Measurements from ENCODE around the gene STAB1.
"Not testable (repeated sequence)": the region's sequence is repeated elsewhere in the genome, so short reads cannot be mapped to it uniquely, and the experiment has no call there.

The STAB1 gene

GRCh38 chr3:52524258-52524751 lies 29.2 kb downstream of the STAB1 start:
- DNase-seq = no peak

DNA sequence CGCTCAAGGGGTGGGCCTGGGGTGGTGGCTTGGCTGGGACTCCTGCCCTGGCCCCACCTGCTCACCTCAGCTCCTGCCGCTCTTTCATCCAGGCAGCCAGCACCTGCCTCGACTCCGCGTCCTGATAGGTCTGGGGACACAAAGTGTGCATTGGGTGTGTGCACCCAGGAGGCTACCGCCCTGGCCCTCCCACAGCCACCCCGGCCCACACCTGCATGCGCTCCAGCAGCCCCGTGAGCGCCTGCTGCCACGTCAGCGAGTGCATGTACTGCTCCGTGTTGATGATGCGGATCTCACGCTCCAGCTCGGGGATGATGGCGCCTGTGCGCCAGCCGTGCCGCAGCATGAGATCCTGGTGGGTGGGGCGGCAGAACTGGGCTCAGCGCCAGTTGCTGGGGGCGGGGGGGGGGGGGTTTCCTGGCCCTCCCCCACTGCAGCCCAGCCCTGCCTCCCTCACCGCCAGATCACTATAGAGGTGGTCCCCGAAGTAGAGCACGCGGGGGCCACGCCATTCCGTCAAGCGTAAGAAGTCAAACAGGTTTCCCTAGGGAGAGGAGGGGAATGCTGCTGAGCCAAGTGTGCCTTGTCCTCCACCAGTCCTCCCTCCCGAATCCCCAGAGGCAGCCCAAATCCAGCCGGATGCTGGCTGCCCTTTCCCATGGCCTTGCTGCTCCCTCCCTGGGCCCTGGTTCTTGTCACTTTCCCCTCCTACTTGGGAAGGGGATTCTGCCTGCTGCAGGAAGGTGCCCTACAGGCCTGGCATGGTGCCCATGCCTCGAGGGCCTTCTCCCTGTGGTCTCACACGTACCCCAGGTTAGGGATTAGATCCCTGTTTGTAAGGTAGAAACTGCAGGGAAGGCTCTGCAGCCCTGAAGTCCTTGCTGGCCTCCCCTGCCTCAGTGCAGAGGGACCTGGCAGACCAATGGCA lies 29.9 kb downstream of the STAB1 start:
- DNase-seq = no peak

DNA sequence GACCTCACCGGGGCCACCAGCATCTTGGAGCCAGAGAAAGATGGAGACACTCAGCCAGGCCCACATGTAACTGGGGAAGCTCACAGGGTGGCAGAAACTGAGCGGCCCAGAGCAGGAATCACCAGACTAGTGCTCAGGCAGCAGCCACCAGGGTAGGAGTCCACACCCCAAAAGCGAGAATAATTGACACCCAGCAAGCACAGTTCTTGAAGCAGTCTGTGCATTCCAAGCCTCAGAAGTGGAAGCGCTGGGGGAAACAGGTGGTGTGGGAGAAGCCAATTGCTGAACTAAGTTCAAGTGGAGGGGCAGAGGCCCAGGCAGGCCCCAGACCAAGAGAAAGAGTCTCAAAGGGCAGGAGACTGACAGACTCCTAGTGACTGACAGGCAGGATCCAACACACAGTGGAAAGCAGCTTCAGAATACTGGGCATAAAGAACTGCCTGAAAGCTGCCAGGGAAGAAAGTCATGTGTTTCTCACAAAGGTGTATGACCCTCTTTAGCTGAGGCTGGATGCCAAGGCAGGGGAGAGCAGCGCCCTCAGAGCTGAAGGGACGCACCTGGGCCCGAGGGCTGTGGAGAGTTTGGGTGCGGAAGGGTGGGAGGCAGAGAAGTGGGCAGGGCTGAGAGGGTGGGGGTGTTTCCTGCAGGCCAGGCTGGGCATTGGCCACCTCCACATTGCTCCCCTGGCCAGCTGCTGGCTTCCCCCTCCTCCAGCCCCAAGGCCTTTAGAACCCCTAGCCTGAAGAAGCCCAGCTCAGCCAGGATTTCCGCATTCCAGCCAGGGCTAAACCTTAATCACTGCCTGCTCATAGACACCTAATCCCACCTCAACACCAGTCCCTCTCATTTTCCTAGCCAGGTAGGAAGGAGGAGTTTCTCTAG lies 30.8 kb downstream of the STAB1 start:
- no peak for DNase-seq

DNA sequence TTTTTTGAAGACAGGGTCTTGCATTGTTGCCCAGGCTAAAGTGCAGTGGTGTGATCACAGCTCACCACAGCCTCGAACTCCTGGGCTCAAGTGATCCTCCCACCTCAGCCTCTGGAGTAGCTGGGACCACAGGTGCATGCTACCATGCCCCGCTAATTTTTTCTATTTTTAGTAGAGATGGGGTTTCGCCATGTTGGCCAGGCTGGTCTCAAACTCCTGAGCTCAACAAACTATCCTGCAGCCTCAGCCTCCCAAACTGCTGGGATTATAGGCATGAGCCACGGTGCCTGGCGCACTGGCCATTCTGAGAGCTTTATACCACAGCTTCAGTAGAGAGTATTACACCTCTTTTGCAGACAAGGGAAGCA lies 31.5 kb downstream of the STAB1 start:
- DNase-seq = not testable (repeated sequence)

DNA sequence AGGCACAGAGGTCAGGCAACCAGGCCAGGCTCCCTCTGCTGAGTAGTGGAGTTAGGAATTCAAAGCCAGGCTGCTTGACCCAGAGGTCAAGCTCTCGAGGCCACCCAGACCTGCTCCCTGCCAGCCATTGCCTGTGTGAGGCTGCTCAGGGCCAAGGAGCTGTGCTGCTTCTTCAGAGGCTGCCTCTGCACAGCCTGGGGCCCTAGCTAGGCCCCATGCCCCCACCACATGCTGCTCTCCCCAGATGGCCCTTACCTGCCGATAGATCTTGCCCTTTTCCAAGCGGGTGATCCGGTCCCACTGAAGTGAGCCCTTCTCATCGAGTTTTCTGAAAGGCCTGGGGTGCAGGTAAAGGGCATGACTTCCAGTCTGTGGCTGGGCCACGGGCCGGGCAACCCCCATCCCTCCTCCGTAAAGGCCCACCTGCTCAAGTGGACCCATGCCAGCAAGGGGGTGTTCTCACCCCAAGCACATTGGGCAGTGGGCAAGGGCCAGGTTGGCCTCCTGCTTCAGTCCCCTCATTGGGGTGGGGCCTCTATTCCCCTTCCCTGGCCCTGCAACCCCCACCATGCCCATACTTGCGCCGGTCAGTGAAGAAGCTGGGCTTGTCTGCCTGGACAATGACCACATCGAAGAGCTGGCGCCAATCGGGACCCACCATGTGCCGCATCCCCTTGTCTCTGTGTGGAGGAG lies 32.0 kb downstream of the STAB1 start:
- no peak for DNase-seq

DNA sequence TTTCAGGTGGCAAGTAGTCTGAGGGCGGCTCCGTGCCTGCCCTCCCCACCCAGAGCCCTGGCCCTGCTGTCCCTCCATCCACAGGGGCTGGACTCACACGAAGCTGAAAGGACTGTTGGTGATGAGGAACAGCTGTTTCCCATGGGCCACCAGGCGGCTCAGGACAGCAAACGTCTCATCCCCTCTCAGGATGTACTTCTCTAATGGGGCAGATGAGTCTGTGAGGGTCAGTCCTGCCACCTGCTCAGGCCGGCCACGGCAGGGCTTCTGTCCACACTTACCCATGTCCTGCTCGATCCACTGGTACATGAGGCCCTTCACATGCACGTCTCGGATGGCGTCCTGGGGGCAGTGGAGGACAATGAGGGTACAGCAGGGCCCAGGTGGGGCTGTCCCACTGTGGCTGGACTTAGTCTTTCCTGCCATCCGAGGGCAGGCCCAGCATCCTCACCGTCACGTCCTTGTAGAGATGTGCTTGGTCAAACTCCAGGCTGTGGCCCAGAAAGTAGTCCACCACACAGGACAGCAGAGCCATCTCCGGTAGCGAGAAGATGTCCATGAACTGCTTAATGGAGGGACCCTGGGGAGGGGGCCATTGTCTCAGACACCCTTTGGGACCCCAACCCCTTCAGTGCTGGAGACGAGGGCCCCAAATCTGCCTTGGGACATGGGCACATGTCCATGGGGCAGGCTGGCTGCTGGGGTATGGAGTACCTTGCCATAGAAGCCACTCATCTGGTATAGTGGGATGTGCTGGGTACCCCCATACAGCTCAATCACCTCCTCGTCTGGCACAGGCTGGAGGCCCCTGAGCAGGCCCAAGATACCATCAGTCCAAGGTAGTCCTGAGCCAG lies 32.8 kb downstream of the STAB1 start:
- no peak for DNase-seq

- no peak for DNase-seq
Measured at GRCh38 chr3:52528586-52529375, 33.6 kb downstream of the STAB1 start.

DNA sequence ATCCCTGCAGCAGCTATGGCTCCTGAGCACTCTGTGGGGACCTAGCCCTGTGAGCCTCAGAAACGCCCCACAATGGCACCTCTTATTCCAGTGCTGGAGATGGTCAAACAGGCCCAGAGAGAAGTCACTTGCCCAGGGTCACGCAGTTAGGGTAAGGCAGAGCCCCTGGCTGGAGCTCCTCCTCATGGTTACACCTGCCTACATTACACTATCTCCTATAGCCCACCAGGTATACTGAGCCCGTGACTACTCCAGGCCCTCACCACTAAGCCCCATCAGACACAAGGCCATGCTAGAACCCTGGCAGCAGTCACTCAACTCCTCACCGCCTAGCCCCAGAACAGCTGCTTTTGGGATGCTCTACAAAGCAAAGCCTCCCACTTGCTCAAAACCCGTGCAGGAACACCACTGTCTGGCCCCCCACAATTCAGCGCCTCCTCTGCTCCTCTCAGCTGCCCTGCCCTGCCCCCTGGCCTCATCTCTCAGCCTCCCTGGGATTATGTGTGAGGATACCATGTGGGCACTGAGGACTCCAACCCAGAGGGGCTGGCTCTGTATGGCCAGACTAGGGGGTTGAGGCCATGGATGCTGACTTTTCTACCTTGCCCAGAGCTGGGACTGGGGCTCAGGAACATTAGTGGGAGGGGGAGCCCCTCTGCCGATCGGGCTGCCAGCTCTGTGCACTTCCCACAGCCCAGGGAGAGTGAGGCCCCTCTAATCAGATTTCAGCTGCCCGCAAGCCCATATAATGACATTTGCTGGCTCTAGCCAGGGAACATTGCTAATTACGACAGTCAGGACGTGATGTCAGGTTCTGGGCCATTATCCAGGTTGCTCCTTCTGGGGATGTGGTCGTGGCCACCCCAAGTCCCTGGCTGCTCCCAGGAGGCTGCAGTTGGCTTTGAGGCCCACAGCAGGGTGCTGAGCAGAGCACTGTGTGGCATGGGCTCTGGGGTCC lies 34.5 kb downstream of the STAB1 start:
- DNase-seq = no peak

DNA sequence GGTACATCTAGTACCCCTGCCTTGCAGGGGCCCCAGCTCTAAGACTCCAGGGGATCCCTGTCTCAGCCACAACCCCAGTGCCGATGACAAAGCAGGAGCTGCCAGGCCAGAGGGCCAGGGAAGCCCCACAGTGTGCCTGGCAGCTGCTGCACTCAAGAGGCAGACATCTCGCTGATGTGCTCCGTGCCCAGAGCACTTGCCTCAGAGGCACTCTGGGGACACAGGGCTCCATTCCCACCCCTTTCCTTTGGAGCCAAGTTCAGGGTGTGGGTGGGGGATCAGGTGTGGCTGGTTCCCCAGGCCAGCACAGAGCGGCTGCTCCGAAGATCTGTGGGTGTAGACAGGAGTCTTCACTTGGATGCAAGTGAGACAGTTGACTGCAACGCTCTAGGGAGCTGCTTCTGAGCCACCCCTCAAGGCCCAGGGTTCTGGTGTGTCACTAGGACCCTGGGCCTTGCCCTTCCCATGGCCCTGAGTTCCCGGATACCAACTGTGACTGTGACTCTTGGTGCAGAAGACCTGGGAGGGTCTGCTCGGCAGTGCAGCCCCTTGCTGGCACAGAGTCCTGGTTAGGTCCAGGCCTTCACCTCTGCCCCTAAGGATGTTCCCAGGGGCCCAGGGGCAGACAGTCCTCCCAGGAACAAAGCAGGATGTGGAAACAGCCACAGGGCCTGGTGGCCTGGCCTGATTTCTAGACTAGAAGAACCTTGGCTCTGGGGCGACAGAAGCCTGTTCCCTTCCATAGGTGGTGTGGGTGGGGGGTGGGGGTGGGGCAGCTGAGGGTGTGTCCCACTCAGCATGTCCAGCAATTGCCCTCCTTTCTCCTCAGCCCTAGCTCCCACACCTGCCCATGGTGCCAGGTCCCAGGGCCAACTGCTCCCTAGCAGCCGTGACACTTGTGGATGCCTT lies 36.0 kb downstream of the STAB1 start:
- DNase-seq = no peak

DNA sequence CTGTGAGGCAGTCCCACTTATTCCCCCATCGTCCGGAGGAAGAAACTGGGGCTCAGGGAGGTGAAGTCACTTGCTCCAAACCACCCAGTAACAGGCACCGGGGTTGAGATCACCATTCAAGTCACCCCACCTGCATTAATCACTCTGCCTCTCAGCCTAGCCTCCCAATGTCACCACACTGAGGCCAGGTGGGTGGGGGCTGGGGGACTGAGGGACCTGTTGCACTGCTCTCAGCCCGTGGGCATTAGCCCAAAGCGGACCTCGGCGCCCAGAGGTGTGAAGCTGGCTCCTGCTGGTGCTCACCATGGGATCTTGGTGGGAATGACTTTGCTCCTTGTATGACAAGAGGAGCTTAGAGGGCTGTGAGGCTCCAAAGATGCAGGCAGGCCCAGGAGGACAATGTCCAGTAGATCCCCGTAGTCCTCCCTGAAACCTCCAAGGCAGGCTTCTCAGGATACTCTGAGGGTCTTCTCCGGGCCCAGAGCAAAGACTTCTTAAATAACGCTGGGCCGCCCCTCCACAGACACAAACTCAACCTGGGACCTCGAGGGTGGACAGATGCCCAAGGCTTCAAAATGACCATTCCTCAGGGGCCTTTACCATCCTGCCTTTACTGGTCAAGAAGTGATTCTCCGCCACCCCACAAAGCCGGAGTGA lies 36.9 kb downstream of the STAB1 start:
- DNase-seq = no peak

GRCh38 chr3:52532517-52532837 lies 37.3 kb downstream of the STAB1 start:
- DNase-seq = no peak

DNA sequence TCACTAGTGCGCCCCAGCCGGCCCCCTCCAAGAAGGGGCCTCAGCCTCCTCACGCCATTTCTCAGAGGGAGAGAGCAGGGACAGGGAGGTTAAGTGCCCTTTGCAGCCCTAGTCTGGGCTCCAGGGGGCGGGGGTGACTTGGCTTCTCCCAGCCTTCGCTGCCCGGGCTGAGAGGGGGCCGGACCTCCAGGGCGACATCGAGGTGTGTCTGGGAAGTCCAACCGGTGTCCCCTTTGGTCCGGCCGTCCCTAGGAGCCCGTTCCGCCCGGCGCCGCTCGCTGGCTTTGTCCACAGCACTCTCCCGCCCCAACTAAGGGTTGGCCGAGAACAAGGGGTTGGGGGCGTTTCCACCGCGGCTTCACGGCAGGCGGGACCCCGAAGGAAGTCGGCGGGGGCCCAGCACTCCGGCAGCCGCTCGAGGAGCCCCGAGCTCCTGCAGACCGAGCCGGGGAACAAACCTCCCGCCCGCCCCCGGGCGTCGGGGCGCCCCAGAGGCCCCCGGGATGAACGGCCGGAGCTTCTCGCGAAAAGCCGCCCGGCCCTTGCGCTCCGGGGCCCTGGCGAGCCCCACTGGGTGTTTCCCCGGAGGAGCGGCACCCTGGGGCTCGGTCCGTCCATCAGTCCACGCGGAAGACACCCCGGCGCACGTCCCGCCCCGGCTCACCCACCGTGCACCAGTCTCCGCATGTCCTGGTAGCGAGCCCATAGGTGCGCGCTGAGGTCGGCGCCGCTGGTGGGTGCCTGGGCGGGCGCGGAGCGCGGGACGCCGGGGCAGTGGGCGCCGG lies 37.9 kb downstream of the STAB1 start:
- DNase-seq = no peak

- DNase-seq = no peak
Measured at GRCh38 chr3:52533623-52534280, 38.6 kb downstream of the STAB1 start, which contains the start of gene NT5DC2. Gene NT5DC2, minus strand, starts transcription at chr3:52533857. Its CDS starts 120 bp downstream, at chr3:52533737.

- DNase-seq = no peak
Measured at GRCh38 chr3:52534281-52535183, 39.4 kb downstream of the STAB1 start.

DNA sequence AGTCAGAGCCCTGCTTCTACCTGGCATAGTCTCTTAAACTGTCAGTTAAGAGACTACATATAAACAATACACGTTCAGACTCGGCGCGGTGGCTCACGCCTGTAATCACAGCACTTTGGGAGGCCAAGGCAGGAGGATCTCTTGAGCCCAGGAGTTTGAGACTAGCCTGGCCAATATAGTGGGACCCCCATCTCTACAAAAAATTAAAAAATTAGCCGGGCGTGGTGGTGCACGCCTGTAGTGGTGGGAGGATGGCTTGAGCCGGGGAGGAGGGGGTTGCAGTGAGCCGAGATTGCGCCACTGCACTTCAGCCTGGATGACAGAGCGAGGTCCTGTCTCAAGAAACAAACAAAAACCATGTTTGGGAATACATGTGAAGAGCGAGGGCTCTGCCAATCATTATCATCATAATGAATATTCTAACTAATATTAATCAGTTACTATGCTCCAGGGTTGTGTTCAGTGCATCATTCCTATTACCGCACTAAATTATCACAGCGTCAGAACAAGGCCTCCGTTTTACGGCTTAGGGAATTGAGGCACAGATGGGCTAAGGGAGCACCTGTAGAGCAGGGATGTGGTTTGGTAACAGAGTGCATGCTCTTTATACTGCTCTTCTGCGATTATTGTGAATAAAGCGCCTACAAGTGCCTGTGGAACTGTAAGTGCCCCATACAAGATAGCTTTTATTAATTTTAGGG lies 40.4 kb downstream of the STAB1 start:
- no peak for DNase-seq

GRCh38 chr3:52536112-52536368 lies 40.9 kb downstream of the STAB1 start:
- DNase-seq = no peak
